ENCODE data around the gene OSGIN1. TPM values are rescaled to one million over a fixed set of nuclear protein-coding genes. Genes with fewer than 3 reads are reported as not detected.

Gene OSGIN1
- total RNA-seq, 2 donors from 2014 or later, result 0.48 to 2.5 TPM

- no peak overlapping the region for H3K4me3 Mint-ChIP-seq
- no peak overlapping the region for H3K27ac Mint-ChIP-seq
- no peaks in the 10 kb centered on the region for H3K36me3 Mint-ChIP-seq (ENCODE audit: low read depth)
- H3K27me3 Mint-ChIP-seq, result peaks cover 17% of the 10 kb centered on the region
- H3K4me1 Mint-ChIP-seq, result no peaks in the 10 kb centered on the region
- no peak for ATAC-seq (replicated peaks)
- H3K9me3 Mint-ChIP-seq, result no peaks in the 10 kb centered on the region
Measured at GRCh38 chr16:84000989-84001642, 48.1 kb downstream of the OSGIN1 start.

DNA sequence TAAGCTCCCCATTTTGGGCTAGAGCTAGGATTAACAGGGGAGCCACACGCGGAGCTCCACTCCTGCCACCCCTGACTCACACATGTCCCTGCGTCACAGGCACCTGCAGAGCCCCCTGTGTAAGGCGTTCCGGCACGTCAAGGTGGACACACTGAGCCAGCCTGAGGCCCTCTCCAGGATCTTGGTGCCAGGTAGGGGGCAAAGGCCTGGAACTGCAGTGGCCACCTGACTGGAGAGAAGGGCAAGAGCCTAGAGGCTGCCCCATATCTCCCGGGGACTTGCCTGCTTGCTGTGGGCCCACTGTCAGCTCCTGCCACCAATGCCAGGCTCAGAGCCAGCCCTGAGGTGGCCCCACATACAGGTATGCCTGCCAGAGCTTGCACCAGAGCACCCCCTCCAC is 48.7 kb downstream of the OSGIN1 start:
- H3K27me3 Mint-ChIP-seq, result peaks cover 14% of the 10 kb centered on the region
- no peaks in the 10 kb centered on the region for H3K4me1 Mint-ChIP-seq
- H3K36me3 Mint-ChIP-seq (ENCODE audit: low read depth), result no peaks in the 10 kb centered on the region
- no peak overlapping the region for H3K27ac Mint-ChIP-seq
- H3K9me3 Mint-ChIP-seq, result no peaks in the 10 kb centered on the region
- H3K4me3 Mint-ChIP-seq, result no peak overlapping the region
- no peak for ATAC-seq (replicated peaks)

- no peak overlapping the region for H3K27ac Mint-ChIP-seq
- no peaks in the 10 kb centered on the region for H3K4me1 Mint-ChIP-seq
- no peaks in the 10 kb centered on the region for H3K9me3 Mint-ChIP-seq
- ATAC-seq (replicated peaks), result no peak
- H3K4me3 Mint-ChIP-seq, result no peak overlapping the region
- peaks cover 10% of the 10 kb centered on the region for H3K27me3 Mint-ChIP-seq
- no peaks in the 10 kb centered on the region for H3K36me3 Mint-ChIP-seq (ENCODE audit: low read depth)
Measured at GRCh38 chr16:84003038-84003437, 50.0 kb downstream of the OSGIN1 start.

DNA sequence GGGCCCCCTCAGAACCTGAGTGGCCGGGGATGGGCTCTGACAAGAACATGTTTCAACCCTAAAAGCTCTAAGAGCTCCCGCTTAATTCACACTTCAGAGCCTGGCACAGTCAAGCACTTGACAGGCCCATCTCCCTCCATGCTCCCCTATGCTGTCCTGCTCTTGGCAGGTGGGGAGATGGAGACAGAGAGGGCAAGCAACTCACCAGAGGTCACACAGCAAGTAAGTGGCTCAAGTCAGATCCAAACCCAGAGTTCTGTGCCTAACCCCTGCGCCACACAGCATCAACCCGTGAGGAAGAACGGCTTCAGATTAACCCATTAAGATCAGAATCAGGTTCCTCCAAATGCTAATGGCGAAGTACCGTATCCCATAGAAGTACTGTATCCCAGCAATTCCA is 51.4 kb downstream of the OSGIN1 start:
- no peak for ATAC-seq (replicated peaks)
- H3K4me1 Mint-ChIP-seq, result no peaks in the 10 kb centered on the region
- no peak overlapping the region for H3K4me3 Mint-ChIP-seq
- no peaks in the 10 kb centered on the region for H3K9me3 Mint-ChIP-seq
- no peaks in the 10 kb centered on the region for H3K36me3 Mint-ChIP-seq (ENCODE audit: low read depth)
- H3K27me3 Mint-ChIP-seq, result peaks cover 10% of the 10 kb centered on the region
- H3K27ac Mint-ChIP-seq, result no peak overlapping the region

- Mint-ChIP-seq H3K4me1 (no peaks in the 10 kb centered on the region), H3K9me3 (no peaks in the 10 kb centered on the region), H3K27ac (no peak overlapping the region), H3K36me3 (ENCODE audit: low read depth) (no peaks in the 10 kb centered on the region), H3K4me3 (no peak overlapping the region), H3K27me3 (peaks cover 10% of the 10 kb centered on the region)
- ATAC-seq (replicated peaks), result peak; percentile 11
Measured at GRCh38 chr16:84005391-84005790, 52.4 kb downstream of the OSGIN1 start.

DNA sequence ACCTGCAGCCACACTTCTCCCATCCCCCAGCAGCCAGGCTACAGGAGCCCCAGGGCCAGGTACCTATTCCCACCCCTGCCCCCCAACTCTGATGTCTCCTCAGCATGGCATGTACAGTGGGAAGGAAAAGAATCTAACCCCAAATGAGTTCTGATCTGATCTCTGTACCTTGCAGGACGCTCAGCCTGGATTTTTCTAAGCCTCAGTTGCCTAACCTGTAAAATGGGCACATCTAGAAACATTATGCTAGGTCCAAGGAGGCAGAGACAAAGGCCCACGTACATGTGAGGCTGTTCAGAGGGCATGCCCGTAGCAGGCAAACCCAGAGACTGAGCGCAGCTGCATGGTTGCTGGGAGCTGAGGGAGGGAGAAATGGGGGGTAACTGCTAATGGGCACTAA is 54.5 kb downstream of the OSGIN1 start:
- H3K9me3 Mint-ChIP-seq, result no peaks in the 10 kb centered on the region
- no peaks in the 10 kb centered on the region for H3K4me1 Mint-ChIP-seq
- H3K27me3 Mint-ChIP-seq, result peaks cover 10% of the 10 kb centered on the region
- ATAC-seq (replicated peaks), result no peak
- H3K27ac Mint-ChIP-seq, result no peak overlapping the region
- H3K4me3 Mint-ChIP-seq, result no peak overlapping the region
- H3K36me3 Mint-ChIP-seq (ENCODE audit: low read depth), result no peaks in the 10 kb centered on the region

DNA sequence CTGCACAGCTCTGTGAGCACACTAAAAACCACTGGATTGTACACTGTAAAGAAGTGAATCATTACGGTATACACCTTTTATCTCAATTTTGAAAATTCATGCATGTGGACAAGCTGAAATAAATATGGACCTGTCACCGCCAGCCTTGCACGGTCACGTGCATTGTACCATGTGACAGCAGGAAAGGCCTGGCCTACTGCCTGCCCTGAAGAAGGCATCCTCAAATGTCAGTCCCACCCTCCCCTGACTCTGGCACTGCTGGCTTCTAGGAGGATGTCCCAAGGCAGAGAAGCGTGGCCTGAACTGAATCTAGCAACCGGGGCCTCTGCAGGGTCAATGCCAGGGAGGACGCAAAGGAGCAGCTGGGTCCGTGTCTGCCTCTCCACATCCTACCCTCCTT is 54.9 kb downstream of the OSGIN1 start:
- Mint-ChIP-seq H3K4me3 (no peak overlapping the region), H3K27ac (no peak overlapping the region), H3K9me3 (no peaks in the 10 kb centered on the region), H3K27me3 (peaks cover 10% of the 10 kb centered on the region), H3K36me3 (ENCODE audit: low read depth) (no peaks in the 10 kb centered on the region), H3K4me1 (no peaks in the 10 kb centered on the region)
- ATAC-seq (replicated peaks), result no peak

DNA sequence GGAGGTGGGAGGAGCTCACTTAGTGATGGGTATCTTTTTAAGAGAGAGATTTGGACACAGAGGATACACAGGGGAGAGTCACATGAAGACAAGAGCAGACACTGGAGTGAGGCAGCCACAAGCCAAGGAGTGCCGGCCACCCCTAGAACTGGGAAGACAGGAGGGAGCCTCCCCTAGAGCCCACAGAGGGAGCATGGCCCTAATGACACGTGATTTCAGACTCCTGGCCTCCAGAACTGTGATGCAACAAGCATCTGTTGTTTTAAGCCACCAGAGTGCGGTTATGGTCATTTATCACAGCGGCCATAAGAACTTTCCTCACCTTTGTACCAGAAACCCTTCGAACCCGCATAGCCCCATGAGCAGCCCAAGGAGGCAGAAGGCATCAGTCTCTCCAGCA is 56.2 kb downstream of the OSGIN1 start:
- peaks cover 10% of the 10 kb centered on the region for H3K27me3 Mint-ChIP-seq
- no peaks in the 10 kb centered on the region for H3K9me3 Mint-ChIP-seq
- no peak for ATAC-seq (replicated peaks)
- H3K27ac Mint-ChIP-seq, result no peak overlapping the region
- no peak overlapping the region for H3K4me3 Mint-ChIP-seq
- H3K36me3 Mint-ChIP-seq (ENCODE audit: low read depth), result no peaks in the 10 kb centered on the region
- no peaks in the 10 kb centered on the region for H3K4me1 Mint-ChIP-seq

DNA sequence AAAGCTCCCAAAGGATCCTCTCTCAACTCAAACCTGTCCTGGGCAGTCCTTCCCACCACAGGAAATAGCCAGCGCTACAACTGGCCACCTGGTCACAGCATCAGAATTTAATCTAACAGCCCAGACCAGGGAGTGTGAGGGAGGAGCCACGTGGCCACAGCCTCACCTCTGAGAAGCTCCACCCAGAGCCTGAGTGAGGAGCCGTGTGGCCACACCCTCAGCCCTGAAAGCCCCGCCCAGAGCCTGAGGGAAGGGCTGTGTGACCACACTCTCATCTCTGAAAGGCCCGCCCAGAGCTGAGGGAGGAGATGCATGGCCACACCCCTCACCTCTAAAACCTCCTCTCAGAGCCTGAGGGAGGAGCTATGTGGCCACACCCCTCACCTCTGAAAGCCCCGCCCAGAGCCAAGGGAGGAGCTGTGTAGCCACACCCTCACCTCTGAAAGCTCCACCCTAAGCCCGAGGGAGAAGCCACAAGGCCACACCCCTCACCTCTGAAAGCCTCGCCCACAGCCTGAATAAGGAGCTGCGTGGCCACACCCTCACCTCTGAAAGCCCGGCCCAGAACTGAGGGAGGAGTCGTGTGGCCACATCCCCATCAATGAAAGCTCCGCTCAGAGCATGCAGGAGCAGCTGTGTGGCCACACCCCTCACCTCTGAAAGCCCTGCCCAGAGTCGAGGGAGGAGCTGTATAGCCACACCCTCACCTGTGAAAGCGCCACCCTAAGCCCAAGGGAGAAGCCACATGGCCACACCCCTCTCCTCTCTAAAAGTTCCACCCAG is 60.9 kb downstream of the OSGIN1 start:
- H3K27me3 Mint-ChIP-seq, result peaks cover 3% of the 10 kb centered on the region
- no peaks in the 10 kb centered on the region for H3K9me3 Mint-ChIP-seq
- H3K4me3 Mint-ChIP-seq, result peak overlapping the region; percentile 28
- H3K36me3 Mint-ChIP-seq (ENCODE audit: low read depth), result no peaks in the 10 kb centered on the region
- H3K4me1 Mint-ChIP-seq, result no peaks in the 10 kb centered on the region
- no peak overlapping the region for H3K27ac Mint-ChIP-seq
- ATAC-seq (replicated peaks), result peak; percentile 88

DNA sequence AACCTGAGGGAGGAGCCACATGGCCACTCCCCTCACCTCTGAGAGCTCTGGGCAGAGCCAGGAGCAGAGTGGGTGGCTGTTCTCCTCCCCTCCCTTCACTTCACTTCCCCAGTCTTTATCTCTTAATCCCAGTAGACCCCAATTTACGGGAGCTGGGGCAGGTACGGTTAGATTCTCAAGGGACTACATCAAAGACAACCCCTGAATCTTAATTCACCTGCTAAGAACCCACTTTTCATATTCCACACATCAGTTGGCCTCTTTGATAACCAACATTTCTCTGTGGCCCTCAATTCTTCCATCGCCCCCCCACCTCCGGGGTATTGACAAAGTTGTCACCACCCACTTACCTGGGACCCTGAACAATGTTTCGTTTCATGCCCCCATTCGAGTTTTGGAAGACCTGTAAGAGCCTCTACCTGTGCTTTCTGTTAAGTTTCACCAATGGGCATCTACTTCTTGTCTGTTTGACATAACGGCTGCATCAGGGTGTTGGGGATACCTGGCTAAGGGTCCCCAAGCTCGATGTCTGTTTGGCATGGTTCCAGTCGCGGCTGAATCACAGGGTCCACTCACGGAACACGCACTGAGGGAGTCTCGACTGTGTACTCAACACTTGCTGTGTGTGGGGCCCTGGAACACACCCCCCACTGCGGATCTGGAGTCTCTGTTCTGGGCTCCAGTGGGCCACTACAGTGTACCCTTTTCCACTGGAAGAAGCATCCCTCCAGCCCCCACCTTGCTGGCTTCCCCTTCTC is 61.7 kb downstream of the OSGIN1 start:
- Mint-ChIP-seq H3K36me3 (ENCODE audit: low read depth) (no peaks in the 10 kb centered on the region), H3K4me1 (no peaks in the 10 kb centered on the region), H3K9me3 (no peaks in the 10 kb centered on the region), H3K27me3 (peaks cover 3% of the 10 kb centered on the region), H3K27ac (no peak overlapping the region), H3K4me3 (peak overlapping the region; percentile 28)
- ATAC-seq (replicated peaks), result no peak

DNA sequence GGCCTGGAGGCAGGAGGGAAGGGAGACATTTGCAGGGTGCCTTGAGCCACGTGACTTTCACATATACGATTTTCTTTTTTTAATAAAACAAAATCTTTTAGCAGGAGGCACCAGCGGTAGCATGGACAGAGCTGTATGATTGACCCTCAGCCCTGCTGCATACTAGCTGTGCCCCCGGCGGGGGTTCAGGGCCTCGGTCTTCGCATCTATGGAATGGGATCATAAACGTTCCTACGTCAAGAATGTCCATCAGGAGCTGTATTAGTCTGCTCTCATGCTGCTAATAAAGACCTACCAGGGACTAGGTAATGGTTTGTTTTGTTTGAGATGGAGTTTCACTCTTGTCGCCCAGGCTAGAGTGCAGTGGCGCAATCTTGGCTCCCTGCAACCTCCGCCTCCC is 62.4 kb downstream of the OSGIN1 start:
- Mint-ChIP-seq H3K36me3 (ENCODE audit: low read depth) (no peaks in the 10 kb centered on the region), H3K9me3 (no peaks in the 10 kb centered on the region), H3K27me3 (peaks cover 3% of the 10 kb centered on the region), H3K27ac (no peak overlapping the region), H3K4me1 (no peaks in the 10 kb centered on the region), H3K4me3 (no peak overlapping the region)
- no peak for ATAC-seq (replicated peaks)

Other genes starting within 250 kb of the OSGIN1 start
- 10 to 100 TPM; 47.9 to 75.3 TPM for gene HSBP1, start 145.3 kb upstream of the OSGIN1 start, total RNA-seq
- 1 to 10 TPM; 2.7 to 4.3 TPM for gene MLYCD, start 54.1 kb upstream of the OSGIN1 start, total RNA-seq
- not detected for gene NECAB2, start 15.0 kb downstream of the OSGIN1 start, total RNA-seq
- gene SLC38A8, start 89.6 kb downstream of the OSGIN1 start, total RNA-seq, result not detected
- gene MBTPS1, start 163.7 kb downstream of the OSGIN1 start, total RNA-seq, result 10 to 100 TPM; 44.0 to 54.4 TPM
- 10 to 100 TPM in 1 of 2 donors, 1 to 10 TPM in 1; 9.9 to 14.6 TPM for gene HSDL1, start 191.9 kb downstream of the OSGIN1 start, total RNA-seq
- gene DNAAF1, start 192.1 kb downstream of the OSGIN1 start, total RNA-seq, result under 1 TPM in 1 of 2 donors, not detected in 1; 0.21 TPM
- gene TAF1C, start 233.8 kb downstream of the OSGIN1 start, total RNA-seq, result 10 to 100 TPM; 37.0 to 44.9 TPM
- not detected for gene ADAD2, start 237.9 kb downstream of the OSGIN1 start, total RNA-seq